Stimulated activated naive B cell treated with anti-CD40 and anti-IgM and Interleukin-4, amounts not matched to agents 10 μg/mL and 1 μg/mL and 100 μg/mL, for 72 hours (primary cell): ENCODE results near the gene GPC6.

Experiments used
- ATAC-seq, 2 donors: fragments of 150-1000 bp; cut with Tn5 transposase; replicated peaks; 2 replicates each; pipeline ENCODE4 v1.10.0; 2021; ENCODE audit warnings: moderate library complexity in 1 of 2
- DNase-seq: peaks from one replicate; pipeline ENCODE4 v3.0.0; 2021
- H3K27ac Mint-ChIP-seq: one replicate; pipeline ENCODE4 v1.8.0; 2022; ENCODE audit warnings: mild to moderate bottlenecking, mixed read lengths
- H3K27me3 Mint-ChIP-seq, 2 donors: one replicate each; pipeline ENCODE4 v1.8.0; 2022; ENCODE audit warnings: mixed read lengths in 2 of 2
- H3K36me3 Mint-ChIP-seq, 2 donors: one replicate each; pipeline ENCODE4 v1.8.0; 2022; ENCODE audit warnings: mixed read lengths in 2 of 2, mild to moderate bottlenecking in 1 of 2
- H3K4me1 Mint-ChIP-seq, 2 donors: one replicate each; pipeline ENCODE4 v1.8.0; 2022; ENCODE audit warnings: mixed read lengths in 2 of 2, mild to moderate bottlenecking in 1 of 2
- H3K4me3 Mint-ChIP-seq, 2 donors: one replicate each; pipeline ENCODE4 v1.8.0; 2022; ENCODE audit warnings: mild to moderate bottlenecking in 2 of 2, mixed read lengths in 2 of 2, moderate library complexity in 1 of 2
- H3K9me3 Mint-ChIP-seq, 2 donors: one replicate each; pipeline ENCODE4 v1.8.0; 2022; ENCODE audit warnings: mixed read lengths in 2 of 2, mild to moderate bottlenecking in 1 of 2

GPC6 gene

DNA sequence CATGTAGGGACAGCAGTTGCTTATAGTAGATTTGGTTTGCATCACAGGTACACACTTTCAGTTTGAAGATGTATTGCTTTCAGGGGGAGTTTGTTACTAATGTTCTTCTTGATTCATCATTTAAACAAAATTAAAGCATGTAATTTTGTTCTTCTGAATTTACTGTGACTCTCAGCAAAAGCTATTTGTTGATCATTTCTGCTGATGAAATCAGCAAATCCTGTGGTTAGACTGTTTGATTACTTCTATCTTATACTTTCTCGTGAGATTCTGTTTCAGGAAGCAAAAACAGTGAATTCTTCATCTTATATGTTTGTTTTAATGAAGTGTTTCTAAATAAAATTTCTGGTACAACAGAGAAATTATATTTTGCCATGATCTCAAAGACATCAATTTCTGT, 497.6 kb downstream of the GPC6 start:
- no peak overlapping the region for H3K27ac Mint-ChIP-seq
- H3K36me3 Mint-ChIP-seq: no peaks in the 10 kb centered on the region
- no peak overlapping the region for H3K4me3 Mint-ChIP-seq
- no peaks in the 10 kb centered on the region for H3K27me3 Mint-ChIP-seq
- no peak for DNase-seq
- no peak for ATAC-seq
- H3K4me1 Mint-ChIP-seq: no peaks in the 10 kb centered on the region
- H3K9me3 Mint-ChIP-seq: peaks cover 0 to 9% of the 10 kb centered on the region in 2 donors

DNA sequence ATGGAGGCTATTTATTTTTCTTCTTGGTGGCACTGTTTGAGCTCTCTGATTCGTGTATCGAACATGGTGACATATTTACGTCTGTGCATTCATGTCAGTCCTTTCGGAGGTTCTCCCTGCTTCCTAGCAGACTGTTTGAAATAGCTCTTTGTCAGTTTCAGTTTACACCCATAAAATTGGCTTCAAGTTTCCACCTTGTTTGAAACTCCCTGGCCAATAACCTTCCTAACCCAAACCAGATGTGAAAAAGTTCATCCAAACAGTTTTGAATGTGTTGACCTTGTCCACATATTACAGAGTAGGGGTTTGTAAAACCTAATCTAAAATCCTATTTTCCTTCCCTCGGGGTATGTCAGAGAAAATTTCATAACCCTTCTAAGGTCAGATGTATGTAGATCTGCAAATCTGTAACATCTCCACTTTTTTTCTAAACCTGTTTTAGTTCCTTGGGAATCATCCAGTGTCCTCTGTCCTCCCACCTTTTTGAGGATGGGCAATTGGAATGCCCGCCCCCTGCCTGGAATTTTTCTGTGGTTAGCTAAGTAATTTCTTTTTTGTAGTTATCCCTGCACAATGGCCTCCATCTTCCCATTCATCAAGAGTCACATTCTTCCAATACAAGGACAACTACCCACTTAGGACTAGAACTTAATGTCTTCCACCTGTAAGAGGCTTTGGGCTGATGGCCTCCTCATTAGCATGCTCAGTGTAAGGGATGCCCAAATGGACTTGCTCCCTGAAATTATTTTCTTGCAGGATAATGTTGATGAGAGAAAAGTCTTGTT, 499.8 kb downstream of the GPC6 start:
- Mint-ChIP-seq H3K27me3 (no peaks in the 10 kb centered on the region), H3K4me1 (no peaks in the 10 kb centered on the region), H3K27ac (no peak overlapping the region), H3K4me3 (no peak overlapping the region), H3K36me3 (no peaks in the 10 kb centered on the region), H3K9me3 (no peaks in the 10 kb centered on the region)
- ATAC-seq (no peak), DNase-seq (no peak)

DNA sequence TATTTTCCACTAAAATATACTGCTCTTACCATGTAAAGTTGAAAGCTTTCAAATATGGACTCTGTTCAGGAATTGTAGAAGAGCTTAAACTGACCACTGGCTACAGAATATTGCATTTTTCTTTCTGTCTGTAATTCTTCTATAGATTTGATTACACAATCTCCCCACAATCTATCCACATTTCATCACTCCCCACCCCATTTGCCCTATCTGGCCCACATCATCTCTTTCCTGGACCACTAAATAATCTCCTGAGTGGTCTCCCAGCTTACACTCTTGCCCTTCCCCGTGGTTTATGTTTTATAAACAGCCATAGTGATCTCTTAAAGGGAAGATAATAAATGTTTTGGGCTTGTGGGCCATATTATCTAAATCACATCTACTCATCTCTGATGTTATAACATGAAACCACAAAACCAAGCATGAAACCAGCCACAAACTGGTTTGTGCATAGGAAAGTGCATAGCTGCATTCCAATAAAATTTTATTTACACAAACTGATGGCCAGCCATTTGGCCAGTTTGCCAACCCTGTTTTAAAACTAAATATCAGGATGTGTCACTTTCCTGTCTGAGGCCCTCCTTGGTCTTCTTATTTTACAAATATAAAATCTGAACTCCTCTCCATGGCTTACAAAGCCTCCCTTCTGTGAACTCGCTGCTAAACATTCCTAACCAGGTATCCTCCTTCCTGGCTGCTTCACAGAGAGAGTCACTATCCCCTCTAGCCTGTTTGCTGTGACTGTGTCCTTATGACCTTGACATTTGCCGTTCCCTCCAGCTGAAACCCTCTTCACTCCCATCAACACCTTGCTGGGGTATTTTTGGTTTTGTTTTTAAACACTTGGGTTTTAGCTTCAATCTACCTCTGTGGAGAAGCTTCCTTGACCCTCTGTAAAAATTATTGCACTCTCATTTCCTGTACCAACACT, 500.9 kb downstream of the GPC6 start:
- H3K9me3 Mint-ChIP-seq: no peaks in the 10 kb centered on the region
- ATAC-seq (no peak), DNase-seq (no peak)
- no peak overlapping the region for H3K27ac Mint-ChIP-seq
- H3K36me3 Mint-ChIP-seq: no peaks in the 10 kb centered on the region
- no peaks in the 10 kb centered on the region for H3K4me1 Mint-ChIP-seq
- H3K4me3 Mint-ChIP-seq: no peak overlapping the region
- no peaks in the 10 kb centered on the region for H3K27me3 Mint-ChIP-seq

DNA sequence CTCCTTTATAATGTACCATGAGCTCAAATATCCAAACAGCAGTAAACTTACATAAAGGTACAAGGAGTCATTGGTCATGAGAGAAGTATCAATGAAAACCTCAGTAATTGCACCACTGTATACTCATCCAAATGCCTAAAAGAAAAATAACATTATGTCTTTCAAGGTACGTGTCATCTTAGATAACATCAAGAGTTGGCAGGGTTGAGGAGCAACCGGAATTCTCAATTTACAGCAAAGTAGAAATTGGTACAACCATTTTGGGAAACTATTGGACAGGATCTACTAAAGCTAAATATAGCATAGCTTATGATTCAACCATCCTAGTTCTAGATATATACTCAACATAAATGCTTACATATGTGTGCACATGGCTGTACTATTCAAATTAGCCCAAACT, 502.8 kb downstream of the GPC6 start:
- ATAC-seq: no peak

DNA sequence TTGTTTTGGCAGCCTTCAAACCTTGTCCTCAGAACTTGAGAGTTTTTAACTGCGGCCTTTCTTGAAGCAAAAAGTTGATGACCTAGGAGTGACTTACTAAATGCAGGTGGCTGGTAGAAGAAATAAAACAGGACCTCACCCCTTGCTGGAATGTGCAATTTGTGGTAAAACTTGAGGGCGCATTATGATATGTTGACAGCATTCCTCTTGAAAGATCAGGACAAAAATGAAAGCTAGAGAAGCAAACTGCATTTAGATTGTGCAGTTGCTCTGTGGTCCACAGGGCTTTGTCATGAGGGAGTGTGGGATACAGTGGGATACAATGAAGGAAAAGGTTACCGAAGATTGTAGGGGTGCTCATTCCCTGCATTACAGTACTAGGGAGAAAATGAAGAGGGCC, 504.2 kb downstream of the GPC6 start:
- no peaks in the 10 kb centered on the region for H3K27me3 Mint-ChIP-seq
- ATAC-seq (no peak), DNase-seq (no peak)
- no peaks in the 10 kb centered on the region for H3K4me1 Mint-ChIP-seq
- no peaks in the 10 kb centered on the region for H3K36me3 Mint-ChIP-seq
- no peaks in the 10 kb centered on the region for H3K9me3 Mint-ChIP-seq
- H3K27ac Mint-ChIP-seq: no peak overlapping the region
- H3K4me3 Mint-ChIP-seq: no peak overlapping the region

More for the DNA sequence above, 502.8 kb downstream of the GPC6 start:
- Mint-ChIP-seq H3K4me3 (no peak overlapping the region), H3K27ac (no peak overlapping the region), H3K27me3 (no peaks in the 10 kb centered on the region), H3K4me1 (no peaks in the 10 kb centered on the region), H3K36me3 (no peaks in the 10 kb centered on the region), H3K9me3 (no peaks in the 10 kb centered on the region)
- DNase-seq: no peak

DNA sequence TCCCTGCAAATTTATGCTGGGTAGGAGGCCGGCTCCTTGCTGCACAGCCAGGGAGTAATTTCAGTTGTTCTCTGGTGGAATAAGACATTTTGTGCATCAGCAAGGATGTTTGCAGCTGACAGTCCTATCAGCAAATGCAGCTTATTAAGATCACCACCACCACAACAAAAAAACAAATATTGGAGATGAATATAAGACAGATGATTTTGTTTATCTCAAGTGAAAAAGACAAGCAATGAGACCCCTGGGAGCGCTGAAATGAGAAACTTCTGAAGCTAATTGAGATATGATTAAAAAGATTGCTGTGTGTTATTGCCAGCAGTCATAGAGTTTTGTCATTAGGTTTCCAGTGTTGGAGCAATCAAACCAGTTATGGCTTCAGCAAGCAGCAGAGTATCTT, 505.6 kb downstream of the GPC6 start:
- Mint-ChIP-seq H3K27ac (no peak overlapping the region), H3K9me3 (no peaks in the 10 kb centered on the region), H3K4me1 (no peaks in the 10 kb centered on the region), H3K4me3 (no peak overlapping the region), H3K36me3 (no peaks in the 10 kb centered on the region), H3K27me3 (no peaks in the 10 kb centered on the region)
- DNase-seq (no peak), ATAC-seq (no peak)

DNA sequence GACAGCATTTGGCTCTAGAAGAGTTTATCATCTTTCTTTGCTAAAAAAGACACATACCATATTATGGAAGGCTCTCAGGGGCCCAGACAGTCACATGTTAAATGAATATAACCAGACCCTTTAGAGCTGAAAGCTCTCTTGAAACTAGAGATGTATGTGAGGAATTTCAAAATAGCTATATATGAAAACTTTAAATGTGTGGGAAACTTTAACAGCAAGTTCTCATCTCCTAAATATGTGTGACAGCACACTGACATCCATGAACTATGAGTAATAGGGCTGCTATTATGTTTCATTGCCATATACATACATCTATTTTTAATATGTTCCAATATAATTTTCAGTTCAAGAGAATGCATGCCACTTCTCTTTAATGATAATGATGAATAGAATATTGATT, 509.5 kb downstream of the GPC6 start:
- Mint-ChIP-seq H3K9me3 (no peaks in the 10 kb centered on the region), H3K27ac (no peak overlapping the region), H3K27me3 (no peaks in the 10 kb centered on the region), H3K4me3 (no peak overlapping the region), H3K4me1 (no peaks in the 10 kb centered on the region), H3K36me3 (no peaks in the 10 kb centered on the region)
- DNase-seq (no peak), ATAC-seq (no peak)

DNA sequence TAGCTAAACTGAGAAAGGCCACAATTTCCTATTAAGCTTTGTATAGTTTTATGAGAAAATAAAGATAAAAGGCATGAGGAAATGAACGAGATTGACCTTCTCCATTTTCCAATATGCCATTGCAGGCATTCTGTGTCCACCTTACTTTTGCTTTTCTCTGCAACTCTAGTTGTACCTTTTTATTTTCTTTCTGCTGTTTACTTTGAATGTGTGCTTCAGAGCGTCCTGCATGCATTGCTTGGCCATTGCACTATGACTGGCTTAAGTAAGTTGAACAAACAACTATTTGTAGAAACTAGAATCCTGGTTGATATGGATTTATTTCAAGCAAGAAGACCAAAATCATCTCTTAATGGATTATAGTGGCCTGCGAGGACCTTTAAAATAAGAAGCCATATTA, 510.3 kb downstream of the GPC6 start:
- H3K27me3 Mint-ChIP-seq: no peaks in the 10 kb centered on the region
- H3K4me3 Mint-ChIP-seq: no peak overlapping the region
- no peak for ATAC-seq
- H3K27ac Mint-ChIP-seq: no peak overlapping the region
- DNase-seq: no peak
- no peaks in the 10 kb centered on the region for H3K9me3 Mint-ChIP-seq
- no peaks in the 10 kb centered on the region for H3K4me1 Mint-ChIP-seq
- H3K36me3 Mint-ChIP-seq: no peaks in the 10 kb centered on the region

DNA sequence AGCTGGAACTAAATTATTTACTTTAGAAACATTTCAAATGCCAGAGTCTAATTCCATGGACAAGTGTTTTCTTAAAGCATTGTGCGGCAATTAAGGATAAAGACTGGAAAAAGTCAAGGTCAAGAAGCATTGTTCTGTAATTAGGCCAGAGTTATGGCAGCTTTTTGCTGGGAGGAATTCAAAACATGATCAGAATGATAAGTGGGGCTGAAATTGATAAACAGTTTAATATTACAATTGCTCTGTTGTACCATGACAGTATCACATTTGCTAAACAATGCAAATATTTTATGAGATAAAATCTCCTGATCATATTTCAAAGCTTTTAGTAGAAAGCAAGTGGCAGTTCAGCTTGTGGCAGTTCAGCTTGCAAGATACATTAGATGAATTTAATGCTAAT, 513.7 kb downstream of the GPC6 start:
- Mint-ChIP-seq H3K27me3 (no peaks in the 10 kb centered on the region), H3K9me3 (peaks cover 2 to 6% of the 10 kb centered on the region in 2 donors), H3K4me1 (no peaks in the 10 kb centered on the region), H3K36me3 (no peaks in the 10 kb centered on the region), H3K27ac (no peak overlapping the region), H3K4me3 (no peak overlapping the region)
- no peak for DNase-seq
- ATAC-seq: no peak

DNA sequence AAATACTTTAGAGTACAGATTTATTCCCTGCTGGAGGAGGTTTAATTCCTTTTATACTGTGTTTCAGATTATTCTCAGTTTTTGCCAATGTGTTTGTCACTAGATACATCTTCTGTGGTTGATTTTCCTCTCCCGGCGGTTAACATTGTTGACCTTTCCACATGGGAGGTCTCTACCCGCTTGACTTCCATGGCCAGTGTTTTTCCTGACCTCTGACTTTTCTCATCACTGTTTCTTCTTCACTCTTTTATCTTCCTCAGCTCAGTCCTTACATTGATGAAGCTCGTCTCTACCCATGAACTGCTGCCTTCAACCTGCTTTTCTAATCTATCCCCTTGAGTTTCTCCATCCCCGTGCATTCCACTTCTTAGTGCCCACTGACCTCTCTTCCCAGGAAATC, 517.4 kb downstream of the GPC6 start:
- Mint-ChIP-seq H3K27me3 (no peaks in the 10 kb centered on the region), H3K4me3 (no peak overlapping the region), H3K9me3 (peaks cover 2 to 7% of the 10 kb centered on the region in 2 donors), H3K27ac (no peak overlapping the region), H3K36me3 (no peaks in the 10 kb centered on the region), H3K4me1 (no peaks in the 10 kb centered on the region)
- DNase-seq (no peak), ATAC-seq (no peak)

DNA sequence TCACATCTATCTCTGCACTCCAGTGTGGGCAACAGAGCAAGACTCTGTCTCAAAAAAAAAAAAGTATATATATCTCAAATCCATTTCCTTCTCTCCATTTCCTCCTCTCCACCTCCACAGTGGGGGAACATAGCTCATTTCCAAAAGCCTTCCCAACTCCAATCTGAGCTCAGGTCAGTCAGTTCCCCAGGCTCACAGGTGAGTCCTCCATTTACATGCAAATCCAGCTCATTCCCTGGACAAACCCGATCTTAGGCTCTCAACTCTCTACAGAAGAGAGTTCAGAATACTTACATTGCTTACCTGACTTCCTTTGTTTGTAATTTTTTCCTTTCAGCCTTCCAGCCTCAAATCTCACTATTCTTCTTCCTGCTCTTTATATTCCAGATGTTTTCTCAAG, 518.3 kb downstream of the GPC6 start:
- Mint-ChIP-seq H3K27ac (no peak overlapping the region), H3K9me3 (peaks cover 2 to 7% of the 10 kb centered on the region in 2 donors), H3K4me3 (no peak overlapping the region), H3K27me3 (no peaks in the 10 kb centered on the region), H3K4me1 (no peaks in the 10 kb centered on the region), H3K36me3 (no peaks in the 10 kb centered on the region)
- DNase-seq: no peak
- no peak for ATAC-seq

DNA sequence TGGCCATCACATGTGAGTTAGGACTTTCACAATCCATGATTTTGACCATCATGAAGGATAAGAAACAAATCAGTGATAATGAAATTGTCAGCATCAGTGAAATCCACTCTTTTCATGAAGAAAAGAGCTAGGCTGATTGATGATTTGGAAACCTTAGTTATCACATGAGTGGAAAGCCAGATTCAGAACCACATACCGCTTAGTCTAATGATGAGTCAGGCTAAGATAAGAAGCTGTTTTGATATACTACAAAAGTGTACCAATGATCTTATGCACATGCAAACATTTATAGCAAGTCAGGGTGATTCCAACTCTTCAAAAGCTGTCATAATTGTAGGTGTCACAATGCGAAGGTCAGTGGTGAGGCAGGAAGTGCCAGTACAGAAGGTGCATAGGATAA, 519.3 kb downstream of the GPC6 start:
- H3K4me1 Mint-ChIP-seq: no peaks in the 10 kb centered on the region
- ATAC-seq (no peak), DNase-seq (no peak)
- no peaks in the 10 kb centered on the region for H3K36me3 Mint-ChIP-seq
- no peaks in the 10 kb centered on the region for H3K27me3 Mint-ChIP-seq
- H3K9me3 Mint-ChIP-seq: peaks cover 2 to 7% of the 10 kb centered on the region in 2 donors
- H3K4me3 Mint-ChIP-seq: no peak overlapping the region
- H3K27ac Mint-ChIP-seq: no peak overlapping the region

DNA sequence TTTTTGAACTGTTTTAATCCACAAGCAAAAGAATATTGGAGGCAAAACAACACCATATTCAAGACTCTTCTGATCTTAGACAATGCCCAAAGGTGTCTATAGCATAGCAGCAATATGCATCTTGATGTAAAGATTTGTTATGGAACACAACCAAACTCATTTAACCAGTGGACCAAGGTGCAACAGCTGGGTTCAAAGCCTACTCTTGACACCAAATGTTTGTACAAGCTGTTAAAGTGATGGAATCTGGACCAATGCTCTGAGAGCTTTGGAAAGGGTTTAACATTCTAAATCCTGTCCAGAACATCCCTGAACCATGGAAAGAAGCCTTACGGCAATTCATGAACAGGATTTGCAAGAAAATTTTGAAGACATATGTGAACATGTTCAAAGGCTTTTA, 520.0 kb downstream of the GPC6 start:
- ATAC-seq: no peak

DNA sequence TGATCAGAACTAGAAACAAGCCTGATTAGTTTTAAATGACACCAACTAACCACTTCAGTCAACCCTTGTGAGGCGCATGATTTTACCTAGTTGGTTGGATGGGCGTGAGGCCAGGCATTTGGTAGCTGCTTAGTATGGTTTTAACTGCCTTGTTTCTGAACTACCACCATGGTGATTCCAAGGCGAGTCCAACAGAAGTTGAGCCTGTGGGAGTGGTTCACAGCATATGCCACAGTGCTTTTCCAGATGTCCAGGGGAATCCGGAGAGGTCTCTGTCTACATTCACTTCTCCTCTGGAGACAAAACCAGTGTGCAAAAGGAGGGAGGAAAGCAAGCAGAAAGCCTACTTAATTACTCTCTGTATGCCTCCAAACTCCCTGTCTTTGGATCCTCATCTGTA, 524.1 kb downstream of the GPC6 start:
- Mint-ChIP-seq H3K36me3 (no peaks in the 10 kb centered on the region), H3K4me1 (no peaks in the 10 kb centered on the region), H3K27ac (no peak overlapping the region), H3K4me3 (no peak overlapping the region), H3K27me3 (no peaks in the 10 kb centered on the region), H3K9me3 (peaks cover 0 to 4% of the 10 kb centered on the region in 2 donors)
- DNase-seq (no peak), ATAC-seq (no peak)

More for the DNA sequence above, 520.0 kb downstream of the GPC6 start:
- Mint-ChIP-seq H3K9me3 (peaks cover 2 to 7% of the 10 kb centered on the region in 2 donors), H3K36me3 (no peaks in the 10 kb centered on the region), H3K4me1 (no peaks in the 10 kb centered on the region), H3K27ac (no peak overlapping the region), H3K27me3 (no peaks in the 10 kb centered on the region), H3K4me3 (no peak overlapping the region)
- no peak for DNase-seq

DNA sequence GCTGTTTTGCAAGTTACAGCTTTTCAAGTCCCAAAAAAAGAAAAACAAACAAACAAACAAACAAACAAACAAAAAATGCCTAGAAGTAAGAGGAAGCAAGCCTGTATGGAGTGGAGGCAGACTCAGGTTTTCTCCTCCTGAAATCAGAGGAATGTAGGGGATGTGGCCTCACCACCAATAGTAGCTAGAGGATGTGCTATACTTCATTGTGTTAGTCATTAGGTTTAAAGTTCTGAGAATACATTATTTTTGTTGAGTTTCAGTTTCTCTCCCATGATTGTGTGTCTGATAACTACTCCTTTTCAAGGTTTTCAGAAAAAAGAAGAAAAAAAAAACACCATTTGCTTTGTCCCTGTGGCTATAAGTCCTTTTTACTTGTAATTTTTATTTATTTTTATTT, 524.5 kb downstream of the GPC6 start:
- Mint-ChIP-seq H3K4me3 (no peak overlapping the region), H3K36me3 (no peaks in the 10 kb centered on the region), H3K27me3 (no peaks in the 10 kb centered on the region), H3K9me3 (peaks cover 0 to 4% of the 10 kb centered on the region in 2 donors), H3K4me1 (no peaks in the 10 kb centered on the region), H3K27ac (no peak overlapping the region)
- ATAC-seq (no peak), DNase-seq (no peak)
